CD14-positive monocyte (primary cell): ENCODE data around the gene PITPNM1. TPM values are rescaled to one million over a fixed set of nuclear protein-coding genes. Genes with fewer than 3 reads are reported as not detected.

Source experiments
- DNase-seq, 3 donors: peaks; one replicate each; pipeline ENCODE4 v3.0.0-alpha.2; 2011 to 2022
- H2AFZ ChIP-seq: 2 replicates; pipeline ENCODE4 v1.6.0; 2012; ENCODE audit warnings: mild to moderate bottlenecking, low read depth, low read length, inconsistent platforms; ENCODE audit not compliant: insufficient read depth, poor library complexity, severe bottlenecking
- H3K27ac ChIP-seq, 2 donors: 1 replicate in 1 of 2; 2 replicates in 1 of 2; pipeline ENCODE4 v1.5.1; 2012 to 2013; ENCODE audit warnings: low read length in 2 of 2, control low read depth in 1 of 2, inconsistent platforms in 1 of 2, low read depth in 1 of 2, mild to moderate bottlenecking in 1 of 2
- H3K27me3 ChIP-seq, 2 donors: one replicate each; pipeline versions ENCODE4 v1.6.0 to v1.6.1; 2011 to 2013; ENCODE audit warnings: low read length in 2 of 2; ENCODE audit not compliant: control insufficient read depth in 2 of 2, insufficient read depth in 2 of 2
- H3K36me3 ChIP-seq, 2 donors: replicated peaks in 1 of 2; 1 replicate in 1 of 2; 2 replicates in 1 of 2; pipeline versions ENCODE4 v1.5.1 to v1.6.1; 2012 to 2013; ENCODE audit warnings: low read length in 2 of 2, control low read depth in 1 of 2, inconsistent platforms in 1 of 2, mild to moderate bottlenecking in 1 of 2; ENCODE audit not compliant: insufficient read depth in 2 of 2, control insufficient read depth in 1 of 2
- H3K4me1 ChIP-seq, 2 donors: 1 replicate in 1 of 2; 2 replicates in 1 of 2; pipeline versions ENCODE4 v1.5.1 to v1.6.1; 2012 to 2013; ENCODE audit warnings: low read length in 2 of 2, control low read depth in 1 of 2, inconsistent platforms in 1 of 2, mild to moderate bottlenecking in 1 of 2, moderate library complexity in 1 of 2; ENCODE audit not compliant: insufficient read depth in 2 of 2, control insufficient read depth in 1 of 2
- H3K4me2 ChIP-seq: replicated peaks from 2 replicates; pipeline ENCODE3; 2012; ENCODE audit warnings: low read length, moderate library complexity, mild to moderate bottlenecking; ENCODE audit not compliant: poor library complexity, severe bottlenecking; ENCODE audit errors: extremely low read depth
- H3K4me3 ChIP-seq, 3 experiments: fragments of 200-600 bp in 1 of 3; sonication (generic) in 1 of 3; replicated peaks in 1 of 3; 1 replicate in 2 of 3; 2 replicates in 1 of 3; pipeline ENCODE4 v1.5.1; 2011 to 2013; ENCODE audit warnings: low read length in 3 of 3, mild to moderate bottlenecking in 3 of 3, control low read depth in 2 of 3, low read depth in 2 of 3, inconsistent platforms in 1 of 3, moderate library complexity in 1 of 3
- H3K79me2 ChIP-seq: 2 replicates; pipeline ENCODE4 v1.6.0; 2012; ENCODE audit warnings: mild to moderate bottlenecking, control low read depth, inconsistent platforms, low read length, moderate library complexity; ENCODE audit not compliant: insufficient read depth
- H3K9ac ChIP-seq: 2 replicates; pipeline ENCODE4 v1.6.0; 2017; ENCODE audit warnings: low read length, mild to moderate bottlenecking; ENCODE audit not compliant: insufficient read depth, poor library complexity, severe bottlenecking
- H3K9me3 ChIP-seq, 2 donors: replicated peaks in 1 of 2; 1 replicate in 1 of 2; 2 replicates in 1 of 2; pipeline versions ENCODE4 v1.5.1 to v1.6.1; 2012 to 2013; ENCODE audit warnings: low read length in 2 of 2, control low read depth in 1 of 2; ENCODE audit not compliant: control insufficient read depth in 1 of 2, insufficient read depth in 1 of 2
- H4K20me1 ChIP-seq: 2 replicates; pipeline ENCODE4 v1.6.0; 2012; ENCODE audit warnings: mild to moderate bottlenecking, low read length, control low read depth, moderate library complexity; ENCODE audit not compliant: insufficient read depth
- H3K27ac Mint-ChIP-seq, 7 donors: one replicate each; pipeline ENCODE4 v1.8.0; 2020; ENCODE audit warnings: mild to moderate bottlenecking in 7 of 7, mixed read lengths in 7 of 7, moderate library complexity in 6 of 7, inconsistent platforms in 2 of 7
- H3K27me3 Mint-ChIP-seq, 3 donors: one replicate each; pipeline ENCODE4 v1.8.0; 2021 to 2022; ENCODE audit warnings: low read depth in 3 of 3, mild to moderate bottlenecking in 3 of 3, mixed read lengths in 3 of 3, moderate library complexity in 3 of 3, inconsistent platforms in 1 of 3
- H3K36me3 Mint-ChIP-seq, 2 donors: one replicate each; pipeline ENCODE4 v1.8.0; 2020; ENCODE audit warnings: mixed read lengths in 2 of 2, inconsistent platforms in 1 of 2, mild to moderate bottlenecking in 1 of 2
- H3K4me1 Mint-ChIP-seq: one replicate; pipeline ENCODE4 v1.8.0; 2020; ENCODE audit warnings: mild to moderate bottlenecking, mixed read lengths
- H3K4me3 Mint-ChIP-seq, 2 donors: one replicate each; pipeline ENCODE4 v1.8.0; 2020; ENCODE audit warnings: mild to moderate bottlenecking in 2 of 2, mixed read lengths in 2 of 2, moderate library complexity in 1 of 2
- H3K9me3 Mint-ChIP-seq, 7 donors: one replicate each; pipeline ENCODE4 v1.8.0; 2020 to 2022; ENCODE audit warnings: mixed read lengths in 7 of 7, mild to moderate bottlenecking in 6 of 7, moderate library complexity in 6 of 7, inconsistent platforms in 2 of 7
- CTCF ChIP-seq: fragments of 200-600 bp; IDR thresholded peaks from one replicate; pipeline ENCODE4 v1.8.0; 2022; ENCODE audit warnings: antibody characterized with exemption, mild to moderate bottlenecking
- WGBS: methylation state at CpG from one replicate; pipeline ENCODE4 v1.1.5; 2013; ENCODE audit warnings: missing lambda C conversion rate; ENCODE audit not compliant: insufficient coverage; 5-methylcytosine and 5-hydroxymethylcytosine counted together
- intact Hi-C, 2 donors: fragments of 100-400 bp; cut with micrococcal nuclease; formaldehyde crosslinking; loops; one replicate each; pipeline versions ENCODE4 v1.15.0 to v1.15.1; 2023
- polyA plus RNA-seq, 3 donors: library from polyadenylated mRNA; depleted of rRNA in 1 of 3; unstranded in 2 of 3; stranded (reverse) in 1 of 3; fragments of 300-500 nt in 2 of 3; fragments of >200 nt in 1 of 3; fragmentation: Illumina TruSeq in 2 of 3; gene quantifications; 1 replicate in 2 of 3; 2 replicates in 1 of 3; pipeline ENCODE4 v1.2.3, GENCODE V29; 2012 to 2021

The PITPNM1 gene
- polyA plus RNA-seq, 3 donors, result 11.7 to 122 (median 22.2) TPM

GRCh38 chr11:67538306-67538705, 33.1 kb upstream of the PITPNM1 start:
- Histone ChIP-seq H3K4me2 (no peak overlapping the region), H4K20me1 (no peaks in the 10 kb centered on the region), H3K9ac (no peak overlapping the region), H3K27ac (no peak overlapping the region), H3K4me1 (no peaks in the 10 kb centered on the region), H3K79me2 (no peaks in the 10 kb centered on the region), H2AFZ (no peak overlapping the region), H3K9me3 (peaks cover 15 to 20% of the 10 kb centered on the region in 2 donors), H3K4me3 (no peak overlapping the region), H3K27me3 (peaks cover 0 to 2% of the 10 kb centered on the region in 2 donors), H3K36me3 (no peaks in the 10 kb centered on the region)
- no peak overlapping the region for H3K4me3 Mint-ChIP-seq
- H3K4me1 Mint-ChIP-seq, result no peaks in the 10 kb centered on the region
- H3K36me3 Mint-ChIP-seq, result no peaks in the 10 kb centered on the region
- no peak for TF ChIP-seq CTCF
- DNase-seq, result no peak
- intact Hi-C loops, result no loop called here
- peaks cover 0 to 5% (median 3%) of the 10 kb centered on the region in 3 donors for H3K27me3 Mint-ChIP-seq
- WGBS, result 98% methylated on average over 5 of the region's 6 CpGs
- H3K9me3 Mint-ChIP-seq, result peaks cover 12 to 30% (median 24%) of the 10 kb centered on the region in 7 donors
- H3K27ac Mint-ChIP-seq, result no peak overlapping the region

GRCh38 chr11:67535561-67535960, 30.4 kb upstream of the PITPNM1 start:
- H3K27me3 ChIP-seq, result peaks cover 0 to 2% of the 10 kb centered on the region in 2 donors
- peaks cover 15 to 29% of the 10 kb centered on the region in 2 donors for H3K9me3 ChIP-seq
- no peak overlapping the region for H3K27ac ChIP-seq
- WGBS, result no CpG with 5 or more reads among the region's 1 CpG
- Mint-ChIP-seq H3K9me3 (peaks cover 15 to 43% (median 32%) of the 10 kb centered on the region in 7 donors), H3K4me3 (no peak overlapping the region), H3K27ac (no peak overlapping the region), H3K4me1 (no peaks in the 10 kb centered on the region), H3K36me3 (no peaks in the 10 kb centered on the region), H3K27me3 (peaks cover 0 to 6% (median 3%) of the 10 kb centered on the region in 3 donors)
- H3K79me2 ChIP-seq, result no peaks in the 10 kb centered on the region
- H3K4me1 ChIP-seq, result no peaks in the 10 kb centered on the region
- intact Hi-C loops, result no loop called here
- no peak overlapping the region for H3K9ac ChIP-seq
- no peak overlapping the region for H2AFZ ChIP-seq
- no peak overlapping the region for H3K4me2 ChIP-seq
- H3K4me3 ChIP-seq, result no peak overlapping the region
- no peaks in the 10 kb centered on the region for H4K20me1 ChIP-seq
- no peak for TF ChIP-seq CTCF
- no peak for DNase-seq
- H3K36me3 ChIP-seq, result no peaks in the 10 kb centered on the region
